GM18520 (cell line): Measurements from ENCODE around the gene NR2C2AP.

Experiments
- ATAC-seq: cut with Tn5 transposase; IDR thresholded peaks from one replicate; pipeline ENCODE4 v1.9.1; 2021; ENCODE audit not compliant: unreplicated experiment

Gene NR2C2AP

DNA sequence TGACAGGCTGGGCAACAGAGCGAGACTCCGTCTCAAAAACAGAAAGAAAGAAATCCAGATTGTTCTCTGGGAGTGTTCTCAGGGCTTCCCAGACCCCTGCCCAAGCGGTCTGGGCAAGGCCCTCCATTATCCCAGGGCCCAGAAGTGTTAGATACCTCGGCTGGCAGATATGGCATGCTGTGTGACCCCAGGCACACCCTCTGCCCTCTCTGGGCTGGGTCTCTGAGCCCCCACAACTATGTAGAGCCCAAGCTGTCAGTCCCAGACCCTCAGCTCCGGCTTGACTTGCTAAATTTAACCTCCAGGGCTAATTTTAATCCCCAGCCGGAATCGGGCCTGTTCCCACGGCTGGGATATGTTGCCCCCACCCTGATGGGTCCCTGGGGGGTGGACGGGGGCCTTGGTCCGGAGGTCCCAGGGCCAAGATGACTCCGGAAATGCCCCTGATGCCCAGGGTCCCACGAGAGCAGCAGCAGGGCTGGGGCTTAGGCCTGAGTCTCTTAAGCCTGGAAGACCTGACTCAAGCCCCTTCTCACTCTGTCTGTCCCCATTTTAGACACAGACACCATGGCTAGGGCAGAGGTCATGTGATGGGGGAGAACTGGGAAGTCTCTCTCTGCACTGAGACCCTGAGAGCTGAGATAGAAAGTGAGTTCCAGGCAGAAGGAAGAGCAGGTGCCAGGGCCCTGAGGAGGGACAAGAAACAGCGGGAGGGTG, 50.4 kb downstream of the NR2C2AP start:
- ATAC-seq, result no peak

DNA sequence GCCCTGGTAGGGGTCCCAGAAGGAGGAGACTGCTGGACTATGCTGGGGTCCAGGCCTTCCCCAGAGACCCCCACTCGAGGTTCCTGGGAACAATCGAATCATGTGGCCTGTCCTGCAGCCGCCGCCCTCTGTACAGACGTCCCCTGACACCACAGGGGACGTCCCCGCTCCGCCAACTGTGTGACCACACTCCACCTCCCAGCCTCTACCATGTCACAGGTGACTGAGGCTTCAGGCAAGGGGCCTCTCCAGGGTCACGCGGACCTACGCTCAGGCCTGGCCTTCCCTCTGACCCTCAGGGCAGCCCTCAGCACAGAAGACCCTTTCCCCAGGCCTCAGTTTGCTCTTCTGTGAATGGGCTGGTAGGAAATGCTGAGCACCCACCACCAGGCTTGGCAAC, 51.8 kb downstream of the NR2C2AP start:
- ATAC-seq, result no peak
